Prostate gland (tissue), 2 donors: Measurements from ENCODE around the gene ACOX3.

Source experiments
- CTCF ChIP-seq, 4 experiments: fragments of 200-600 bp in 2 of 4; fragments of 450-650 bp in 2 of 4; sonication (generic) in 2 of 4; IDR thresholded peaks; 1 replicate in 3 of 4; 2 replicates in 1 of 4; pipeline ENCODE4 v1.5.1; 2016 to 2019; ENCODE audit warnings: antibody characterized with exemption in 4 of 4, mild to moderate bottlenecking in 2 of 4, moderate library complexity in 2 of 4
- POLR2A ChIP-seq: fragments of 450-650 bp; IDR thresholded peaks from one replicate; pipeline ENCODE4 v1.6.1; 2016; ENCODE audit warnings: antibody characterized with exemption, mild to moderate bottlenecking

DNA sequence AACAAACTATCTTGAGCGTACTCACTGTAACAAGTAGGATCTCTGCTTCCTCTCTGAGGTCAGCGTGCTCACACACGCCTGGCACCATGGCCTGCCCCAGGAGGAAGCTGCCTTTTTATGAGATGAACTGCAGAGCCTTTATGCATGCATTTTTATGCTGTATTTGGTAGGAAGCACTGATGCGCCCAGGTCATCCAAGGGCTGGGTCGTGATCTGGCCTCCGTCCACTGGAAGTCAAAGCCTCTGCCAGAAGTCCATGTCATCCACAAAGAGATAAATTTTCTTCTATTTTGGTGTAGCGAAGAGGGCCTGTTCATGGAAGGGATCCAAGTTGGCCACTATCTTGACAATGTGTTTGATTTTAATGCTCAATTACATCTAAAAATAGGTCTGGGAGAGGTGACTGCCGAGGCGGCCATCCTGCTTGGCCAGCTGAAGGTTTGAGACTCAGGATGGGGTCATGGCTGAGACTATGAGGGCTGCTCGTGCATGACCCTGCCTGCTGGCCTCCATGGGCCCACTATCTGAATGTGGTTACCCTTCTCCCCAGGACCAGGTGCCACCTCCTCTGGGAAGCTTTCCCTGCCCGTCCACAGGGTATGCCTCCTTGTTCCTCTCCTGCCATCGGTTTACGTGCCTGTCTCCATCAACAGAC lies 120.7 kb downstream of the ACOX3 start:
- TF ChIP-seq POLR2A (no peak), CTCF (IDR thresholded peaks at IDR 0.05) (no peak)
